ENCODE data around the gene SLC35A5.

GRCh38 chr3:112564940-112565305 is 3.1 kb downstream of the SLC35A5 start:
- TF ChIP-seq TAF1 (conservative IDR thresholded peaks at IDR 0.05) (no peak), MAX (IDR thresholded peaks at IDR 0.05) (no peak), CTCF (IDR thresholded peaks at IDR 0.05; ENCODE audit: low read depth, low read length, missing input control) (no peak), EGR1 (IDR thresholded peaks at IDR 0.05; ENCODE audit: low read depth in 2 of 2) (no peak), REST (IDR thresholded peaks at IDR 0.05) (no peak), ZBTB33 (IDR thresholded peaks at IDR 0.05) (no peak), GABPA (IDR thresholded peaks at IDR 0.05 in 1 of 2, conservative IDR thresholded peaks at IDR 0.05 in 1 of 2) (no peak), JUND (IDR thresholded peaks at IDR 0.05) (no peak), SP1 (IDR thresholded peaks at IDR 0.05) (no peak), RAD21 (IDR thresholded peaks at IDR 0.05) (no peak), YY1 (IDR thresholded peaks at IDR 0.05) (no peak)

Data from liver (tissue), 3 donors.